Measurements from ENCODE around the gene CACNG3.

GRCh38 chr16:24378999-24379398, 122.9 kb downstream of the CACNG3 start:
- TF ChIP-seq EZH2 (IDR thresholded peaks at IDR 0.05; ENCODE audit: low read length, unreplicated experiment) (no peak), CTCF (conservative IDR thresholded peaks at IDR 0.05; ENCODE audit: low read depth, low read length) (no peak)

Data from PC-3 (cell line).